Measurements from ENCODE around the gene RPS21. TPM values are rescaled to one million over a fixed set of nuclear protein-coding genes. Genes with fewer than 3 reads are reported as not detected.

RPS21 gene
- total and polyA plus RNA-seq, 2 of the 13 experiments (the other 11 are each of a cell fraction or from before 2014, with no cell fraction given), result 2,647 to 11,063 TPM

DNA sequence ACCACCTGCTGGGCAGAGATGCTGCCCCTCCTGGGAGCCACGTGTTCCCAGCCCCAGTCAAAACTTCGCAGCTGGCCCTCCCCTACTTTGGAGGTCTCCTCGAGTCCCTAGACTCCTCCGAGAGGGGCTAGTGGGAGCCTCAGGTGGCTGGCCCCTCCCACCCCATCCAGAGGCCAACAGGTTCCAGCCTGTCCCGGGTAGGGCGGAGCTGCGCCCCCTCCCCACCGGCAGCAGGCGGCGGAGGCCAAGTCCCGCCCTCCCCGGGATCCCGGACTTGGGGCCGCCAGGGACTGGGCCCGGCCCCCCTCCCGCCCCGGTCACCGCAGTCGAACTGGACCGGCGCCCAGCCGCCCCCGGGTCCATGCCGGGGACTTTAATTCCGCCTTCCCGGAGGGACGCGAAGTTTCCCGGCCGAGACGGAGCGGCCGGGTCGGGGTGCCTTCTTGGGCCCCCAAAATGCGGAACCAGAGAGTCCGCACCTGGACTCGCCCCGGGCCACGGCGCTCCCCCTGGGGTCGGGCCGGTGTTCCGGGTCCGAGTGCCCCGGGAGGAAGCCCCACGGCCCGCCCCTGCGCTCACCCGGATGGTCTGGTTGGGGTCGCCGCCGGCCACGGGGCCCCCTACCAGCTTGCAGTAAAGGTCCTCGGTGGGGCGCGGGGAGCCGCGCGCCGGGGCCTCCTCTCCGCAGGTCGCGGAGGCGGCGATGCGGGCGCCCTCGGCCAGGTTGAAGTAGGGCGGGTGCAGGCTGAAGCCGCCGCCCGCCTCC is 20.4 kb upstream of the RPS21 start (continued):
- TF ChIP-seq, protein P1, sequence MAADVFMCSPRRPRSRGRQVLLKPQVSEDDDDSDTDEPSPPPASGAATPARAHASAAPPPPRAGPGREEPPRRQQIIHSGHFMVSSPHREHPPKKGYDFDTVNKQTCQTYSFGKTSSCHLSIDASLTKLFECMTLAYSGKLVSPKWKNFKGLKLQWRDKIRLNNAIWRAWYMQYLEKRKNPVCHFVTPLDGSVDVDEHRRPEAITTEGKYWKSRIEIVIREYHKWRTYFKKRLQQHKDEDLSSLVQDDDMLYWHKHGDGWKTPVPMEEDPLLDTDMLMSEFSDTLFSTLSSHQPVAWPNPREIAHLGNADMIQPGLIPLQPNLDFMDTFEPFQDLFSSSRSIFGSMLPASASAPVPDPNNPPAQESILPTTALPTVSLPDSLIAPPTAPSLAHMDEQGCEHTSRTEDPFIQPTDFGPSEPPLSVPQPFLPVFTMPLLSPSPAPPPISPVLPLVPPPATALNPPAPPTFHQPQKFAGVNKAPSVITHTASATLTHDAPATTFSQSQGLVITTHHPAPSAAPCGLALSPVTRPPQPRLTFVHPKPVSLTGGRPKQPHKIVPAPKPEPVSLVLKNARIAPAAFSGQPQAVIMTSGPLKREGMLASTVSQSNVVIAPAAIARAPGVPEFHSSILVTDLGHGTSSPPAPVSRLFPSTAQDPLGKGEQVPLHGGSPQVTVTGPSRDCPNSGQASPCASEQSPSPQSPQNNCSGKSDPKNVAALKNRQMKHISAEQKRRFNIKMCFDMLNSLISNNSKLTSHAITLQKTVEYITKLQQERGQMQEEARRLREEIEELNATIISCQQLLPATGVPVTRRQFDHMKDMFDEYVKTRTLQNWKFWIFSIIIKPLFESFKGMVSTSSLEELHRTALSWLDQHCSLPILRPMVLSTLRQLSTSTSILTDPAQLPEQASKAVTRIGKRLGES (CRISPR knock-in tag; IDR thresholded peaks at IDR 0.05; ENCODE audit: borderline replicate concordance), result 0 out of 2 replicates have a peak, but pooled peaks have one; percentile 10
- TF ChIP-seq SNAI1 (CRISPR knock-in tag; IDR thresholded peaks at IDR 0.05; ENCODE audit: borderline replicate concordance) (no peak), RCOR2 (CRISPR knock-in tag; IDR thresholded peaks at IDR 0.05) (no peak), ZBTB42 (CRISPR knock-in tag; IDR thresholded peaks at IDR 0.05) (peak; percentile 48; the same call in 1 of the 2 replicates), NR2F1 (CRISPR knock-in tag; IDR thresholded peaks at IDR 0.05) (no peak), CHD2 (IDR thresholded peaks at IDR 0.05; ENCODE audit: low read depth, low read length) (peak; percentile 88), ZNF230 (CRISPR knock-in tag; IDR thresholded peaks at IDR 0.05) (peak; percentile 72; the same call in 1 of the 2 replicates), ZNF333 (CRISPR knock-in tag; IDR thresholded peaks at IDR 0.05; ENCODE audit: borderline replicate concordance) (peak; percentile 88; the same call in 1 of the 2 replicates), SAP130 (CRISPR knock-in tag; IDR thresholded peaks at IDR 0.05; ENCODE audit: low read depth) (peak; percentile 81), ONECUT2 (CRISPR knock-in tag; IDR thresholded peaks at IDR 0.05) (no peak; the same call in 1 of the 2 replicates), MXD4 (CRISPR knock-in tag; IDR thresholded peaks at IDR 0.05) (peak; percentile 40), ZNF136 (CRISPR knock-in tag; IDR thresholded peaks at IDR 0.05; ENCODE audit: low read depth) (no peak; the same call in 1 of the 2 replicates), ZNF572 (CRISPR knock-in tag; IDR thresholded peaks at IDR 0.05) (no peak), ZBTB3 (CRISPR knock-in tag; IDR thresholded peaks at IDR 0.05; ENCODE audit: borderline replicate concordance, low read depth) (no peak), ZNF431 (CRISPR knock-in tag; IDR thresholded peaks at IDR 0.05; ENCODE audit: borderline replicate concordance, low read depth) (no peak)
- TF ChIP-seq, protein P2, sequence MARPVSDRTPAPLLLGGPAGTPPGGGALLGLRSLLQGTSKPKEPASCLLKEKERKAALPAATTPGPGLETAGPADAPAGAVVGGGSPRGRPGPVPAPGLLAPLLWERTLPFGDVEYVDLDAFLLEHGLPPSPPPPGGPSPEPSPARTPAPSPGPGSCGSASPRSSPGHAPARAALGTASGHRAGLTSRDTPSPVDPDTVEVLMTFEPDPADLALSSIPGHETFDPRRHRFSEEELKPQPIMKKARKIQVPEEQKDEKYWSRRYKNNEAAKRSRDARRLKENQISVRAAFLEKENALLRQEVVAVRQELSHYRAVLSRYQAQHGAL (CRISPR knock-in tag; IDR thresholded peaks at IDR 0.05; ENCODE audit: not compliant biosample characterization), result peak; percentile 25
- TF ChIP-seq, protein P3, sequence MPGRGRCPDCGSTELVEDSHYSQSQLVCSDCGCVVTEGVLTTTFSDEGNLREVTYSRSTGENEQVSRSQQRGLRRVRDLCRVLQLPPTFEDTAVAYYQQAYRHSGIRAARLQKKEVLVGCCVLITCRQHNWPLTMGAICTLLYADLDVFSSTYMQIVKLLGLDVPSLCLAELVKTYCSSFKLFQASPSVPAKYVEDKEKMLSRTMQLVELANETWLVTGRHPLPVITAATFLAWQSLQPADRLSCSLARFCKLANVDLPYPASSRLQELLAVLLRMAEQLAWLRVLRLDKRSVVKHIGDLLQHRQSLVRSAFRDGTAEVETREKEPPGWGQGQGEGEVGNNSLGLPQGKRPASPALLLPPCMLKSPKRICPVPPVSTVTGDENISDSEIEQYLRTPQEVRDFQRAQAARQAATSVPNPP (CRISPR knock-in tag; IDR thresholded peaks at IDR 0.05), result 0 out of 2 replicates have a peak, but pooled peaks have one; percentile 44
- TF ChIP-seq, protein P4, sequence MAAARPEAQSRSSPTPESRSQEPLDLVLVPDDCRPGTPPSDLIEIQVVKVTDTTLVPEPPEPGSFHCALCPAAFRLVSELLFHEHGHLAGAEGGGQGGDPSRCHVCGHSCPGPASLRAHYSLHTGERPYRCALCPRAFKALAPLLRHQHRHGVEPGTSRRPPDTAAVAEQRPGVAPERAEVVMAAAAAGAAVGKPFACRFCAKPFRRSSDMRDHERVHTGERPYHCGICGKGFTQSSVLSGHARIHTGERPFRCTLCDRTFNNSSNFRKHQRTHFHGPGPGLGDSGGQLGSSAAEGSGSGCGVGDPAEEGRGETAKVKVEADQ (CRISPR knock-in tag; IDR thresholded peaks at IDR 0.05; ENCODE audit: borderline replicate concordance), result no peak
- TF ChIP-seq, protein P5, sequence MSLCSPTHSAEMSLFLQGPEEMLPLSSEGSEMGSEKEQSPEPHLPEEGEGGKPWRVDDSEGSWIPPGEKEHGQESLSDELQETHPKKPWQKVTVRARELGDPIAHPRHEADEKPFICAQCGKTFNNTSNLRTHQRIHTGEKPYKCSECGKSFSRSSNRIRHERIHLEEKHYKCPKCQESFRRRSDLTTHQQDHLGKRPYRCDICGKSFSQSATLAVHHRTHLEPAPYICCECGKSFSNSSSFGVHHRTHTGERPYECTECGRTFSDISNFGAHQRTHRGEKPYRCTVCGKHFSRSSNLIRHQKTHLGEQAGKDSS (CRISPR knock-in tag; IDR thresholded peaks at IDR 0.05; ENCODE audit: borderline replicate concordance, low read depth), result no peak
- TF ChIP-seq, protein P6, sequence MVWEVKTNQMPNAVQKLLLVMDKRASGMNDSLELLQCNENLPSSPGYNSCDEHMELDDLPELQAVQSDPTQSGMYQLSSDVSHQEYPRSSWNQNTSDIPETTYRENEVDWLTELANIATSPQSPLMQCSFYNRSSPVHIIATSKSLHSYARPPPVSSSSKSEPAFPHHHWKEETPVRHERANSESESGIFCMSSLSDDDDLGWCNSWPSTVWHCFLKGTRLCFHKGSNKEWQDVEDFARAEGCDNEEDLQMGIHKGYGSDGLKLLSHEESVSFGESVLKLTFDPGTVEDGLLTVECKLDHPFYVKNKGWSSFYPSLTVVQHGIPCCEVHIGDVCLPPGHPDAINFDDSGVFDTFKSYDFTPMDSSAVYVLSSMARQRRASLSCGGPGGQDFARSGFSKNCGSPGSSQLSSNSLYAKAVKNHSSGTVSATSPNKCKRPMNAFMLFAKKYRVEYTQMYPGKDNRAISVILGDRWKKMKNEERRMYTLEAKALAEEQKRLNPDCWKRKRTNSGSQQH (CRISPR knock-in tag; IDR thresholded peaks at IDR 0.05; ENCODE audit: low read depth), result no peak; the same call in 1 of the 2 replicates

Data from HepG2 (cell line).